SK-N-SH treated with all-trans-retinoic acid at 6 μM for 48 hours (cell line): ENCODE data around the gene INSR.

Source experiments
- ATAC-seq: fragments of 200-7000 bp; cut with Tn5 transposase; 3 replicates; pipeline ENCODE4 v1.9.1; 2020; ENCODE audit warnings: mild to moderate bottlenecking, moderate library complexity
- ARNTL ChIP-seq: fragments of 450-650 bp; formaldehyde crosslinking; IDR thresholded peaks from 2 replicates; pipeline ENCODE4 v1.5.0; 2020; ENCODE audit warnings: low read depth, mild to moderate bottlenecking, moderate library complexity, borderline replicate concordance
- BACH2 ChIP-seq: fragments of 250-450 bp; sonication (Bioruptor Pico); IDR thresholded peaks from 2 replicates; pipeline ENCODE4 v1.9.0; 2021; ENCODE audit warnings: mild to moderate bottlenecking, borderline replicate concordance
- CSRNP3 ChIP-seq: fragments of 250-450 bp; sonication (Bioruptor Pico); IDR thresholded peaks from 2 replicates; pipeline ENCODE4 v1.5.1; 2021; ENCODE audit warnings: mild to moderate bottlenecking, moderate library complexity
- GLIS3 ChIP-seq: fragments of 250-450 bp; sonication (Bioruptor Pico); IDR thresholded peaks from 2 replicates; pipeline ENCODE4 v1.5.0; 2020; ENCODE audit warnings: mild to moderate bottlenecking, moderate library complexity
- OSR1 ChIP-seq: fragments of 250-450 bp; sonication (Bioruptor Pico); IDR thresholded peaks from 2 replicates; pipeline ENCODE4 v1.8.0; 2022; ENCODE audit warnings: moderate library complexity, mild to moderate bottlenecking, inconsistent platforms
- PATZ1 ChIP-seq: fragments of 250-450 bp; sonication (Bioruptor Pico); IDR thresholded peaks from 2 replicates; pipeline ENCODE4 v1.8.0; 2020; ENCODE audit warnings: mild to moderate bottlenecking, moderate library complexity, borderline replicate concordance
- POU6F1 ChIP-seq: fragments of 250-450 bp; sonication (Bioruptor Pico); IDR thresholded peaks from 2 replicates; pipeline ENCODE4 v1.8.0; 2021; ENCODE audit warnings: low read depth, mild to moderate bottlenecking, moderate library complexity, borderline replicate concordance
- PPARA ChIP-seq: fragments of 250-450 bp; sonication (Bioruptor Pico); IDR thresholded peaks from 2 replicates; pipeline ENCODE4 v1.5.0; 2020; ENCODE audit warnings: mild to moderate bottlenecking, borderline replicate concordance
- RARB ChIP-seq: fragments of 250-450 bp; sonication (Bioruptor Pico); IDR thresholded peaks from 2 replicates; pipeline ENCODE4 v1.8.0; 2021; ENCODE audit warnings: mild to moderate bottlenecking, moderate library complexity
- SNAI2 ChIP-seq: fragments of 250-450 bp; sonication (Bioruptor Pico); IDR thresholded peaks from 2 replicates; pipeline ENCODE4 v1.5.0; 2020; ENCODE audit warnings: mild to moderate bottlenecking, moderate library complexity
- TCF4 ChIP-seq: fragments of 250-450 bp; sonication (Bioruptor Pico); IDR thresholded peaks from 2 replicates; pipeline ENCODE4 v1.8.0; 2021; ENCODE audit warnings: mild to moderate bottlenecking, moderate library complexity, borderline replicate concordance
- TOX ChIP-seq: fragments of 250-450 bp; sonication (Bioruptor Pico); IDR thresholded peaks from 2 replicates; pipeline ENCODE4 v1.8.0; 2021; ENCODE audit warnings: mild to moderate bottlenecking, moderate library complexity, borderline replicate concordance
- TSHZ2 ChIP-seq: fragments of 250-450 bp; sonication (Bioruptor Pico); IDR thresholded peaks from 2 replicates; pipeline ENCODE4 v1.5.0; 2020; ENCODE audit warnings: mild to moderate bottlenecking, moderate library complexity
- ZC3H10 ChIP-seq: fragments of 250-450 bp; sonication (Bioruptor Pico); IDR thresholded peaks from 2 replicates; pipeline ENCODE4 v1.5.1; 2021; ENCODE audit warnings: mild to moderate bottlenecking, moderate library complexity
- ZFP3 ChIP-seq: fragments of 250-450 bp; sonication (Bioruptor Pico); IDR thresholded peaks from 2 replicates; pipeline ENCODE4 v1.5.0; 2020; ENCODE audit warnings: mild to moderate bottlenecking, moderate library complexity
- ZNF565 ChIP-seq: fragments of 450-650 bp; formaldehyde crosslinking; conservative IDR thresholded peaks from 2 replicates; pipeline ENCODE4 v1.5.0; 2020; ENCODE audit warnings: low read depth, mild to moderate bottlenecking, moderate library complexity
- ZNF70 ChIP-seq: fragments of 450-650 bp; formaldehyde crosslinking; IDR thresholded peaks from 2 replicates; pipeline ENCODE4 v1.5.0; 2020; ENCODE audit warnings: mild to moderate bottlenecking, moderate library complexity
- ZNF8 ChIP-seq: fragments of 450-650 bp; formaldehyde crosslinking; IDR thresholded peaks from 2 replicates; pipeline ENCODE4 v1.5.0; 2020; ENCODE audit warnings: mild to moderate bottlenecking, moderate library complexity

Gene INSR

GRCh38 chr19:7140137-7140536, 154.1 kb downstream of the INSR start:
- TF ChIP-seq CSRNP3 (CRISPR knock-in tag) (no peak), OSR1 (CRISPR knock-in tag) (no peak), TCF4 (CRISPR knock-in tag) (no peak), ARNTL (CRISPR knock-in tag) (no peak), TOX (CRISPR knock-in tag) (no peak), POU6F1 (CRISPR knock-in tag) (no peak), ZNF70 (CRISPR knock-in tag) (no peak), GLIS3 (CRISPR knock-in tag) (no peak), TSHZ2 (CRISPR knock-in tag) (no peak), SNAI2 (no peak), ZNF8 (CRISPR knock-in tag) (no peak), PATZ1 (CRISPR knock-in tag) (no peak), PPARA (CRISPR knock-in tag) (no peak)
- TF ChIP-seq, all 23 proteins: peak for 0
- no peak for ATAC-seq

- TF ChIP-seq TOX (CRISPR knock-in tag) (no peak), POU6F1 (CRISPR knock-in tag) (no peak), GLIS3 (CRISPR knock-in tag) (no peak), ZNF565 (CRISPR knock-in tag) (no peak), RARB (CRISPR knock-in tag) (no peak), SNAI2 (no peak)
- ATAC-seq, result no peak
Measured at GRCh38 chr19:7139095-7139494, 155.1 kb downstream of the INSR start.

- ATAC-seq, result no peak
- TF ChIP-seq PATZ1 (CRISPR knock-in tag) (no peak), ZNF70 (CRISPR knock-in tag) (no peak), TSHZ2 (CRISPR knock-in tag) (no peak), ZC3H10 (CRISPR knock-in tag) (no peak), TCF4 (CRISPR knock-in tag) (no peak), BACH2 (CRISPR knock-in tag) (no peak), ZFP3 (CRISPR knock-in tag) (no peak), TOX (CRISPR knock-in tag) (no peak)
Measured at GRCh38 chr19:7138402-7138801, 155.8 kb downstream of the INSR start.
